ENCODE data around the gene S1PR5. TPM values are rescaled to one million over a fixed set of nuclear protein-coding genes. Genes with fewer than 3 reads are reported as not detected.

The S1PR5 gene
- polyA plus RNA-seq, 3 donors: 0.18 to 0.46 TPM; not detected in 1

DNA sequence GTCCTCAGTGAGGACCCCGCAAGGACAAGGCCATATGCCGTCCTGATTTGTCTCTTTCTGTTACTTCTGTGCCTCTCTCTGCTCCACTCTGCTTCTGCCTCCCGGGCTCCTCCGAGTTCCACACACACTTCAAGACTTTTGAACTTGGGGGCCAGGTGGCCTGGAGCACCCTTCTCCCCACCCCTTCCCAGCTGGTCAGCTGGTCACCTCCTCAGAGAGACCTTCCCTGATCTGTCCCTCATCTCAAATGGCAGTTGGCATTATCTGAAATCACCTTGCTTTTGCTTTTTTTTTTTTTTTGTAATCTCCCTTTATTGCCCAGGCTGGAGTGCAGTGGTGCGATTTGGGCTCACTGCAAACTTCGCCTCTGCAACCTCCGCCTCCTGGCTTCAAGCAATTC lies 2.2 kb upstream of the S1PR5 start:
- TF ChIP-seq, protein P1, sequence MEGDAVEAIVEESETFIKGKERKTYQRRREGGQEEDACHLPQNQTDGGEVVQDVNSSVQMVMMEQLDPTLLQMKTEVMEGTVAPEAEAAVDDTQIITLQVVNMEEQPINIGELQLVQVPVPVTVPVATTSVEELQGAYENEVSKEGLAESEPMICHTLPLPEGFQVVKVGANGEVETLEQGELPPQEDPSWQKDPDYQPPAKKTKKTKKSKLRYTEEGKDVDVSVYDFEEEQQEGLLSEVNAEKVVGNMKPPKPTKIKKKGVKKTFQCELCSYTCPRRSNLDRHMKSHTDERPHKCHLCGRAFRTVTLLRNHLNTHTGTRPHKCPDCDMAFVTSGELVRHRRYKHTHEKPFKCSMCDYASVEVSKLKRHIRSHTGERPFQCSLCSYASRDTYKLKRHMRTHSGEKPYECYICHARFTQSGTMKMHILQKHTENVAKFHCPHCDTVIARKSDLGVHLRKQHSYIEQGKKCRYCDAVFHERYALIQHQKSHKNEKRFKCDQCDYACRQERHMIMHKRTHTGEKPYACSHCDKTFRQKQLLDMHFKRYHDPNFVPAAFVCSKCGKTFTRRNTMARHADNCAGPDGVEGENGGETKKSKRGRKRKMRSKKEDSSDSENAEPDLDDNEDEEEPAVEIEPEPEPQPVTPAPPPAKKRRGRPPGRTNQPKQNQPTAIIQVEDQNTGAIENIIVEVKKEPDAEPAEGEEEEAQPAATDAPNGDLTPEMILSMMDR (IDR thresholded peaks at IDR 0.05): no peak
- Mint-ChIP-seq H3K27ac (peak overlapping the region in 1 of 7 donors; percentile 16), H3K4me1 (peaks cover 25% of the 10 kb centered on the region), H3K27me3 (ENCODE audit: low read depth in 3 of 3) (peaks cover 54 to 71% (median 66%) of the 10 kb centered on the region in 3 donors), H3K36me3 (peaks cover 0 to 12% of the 10 kb centered on the region in 2 donors), H3K4me3 (peak overlapping the region in 1 of 2 donors; percentile 86), H3K9me3 (peaks cover 0 to 18% (median 9%) of the 10 kb centered on the region in 7 donors)
- peaks cover 16 to 25% of the 10 kb centered on the region in 2 donors for H3K4me1 ChIP-seq (ENCODE audit: control insufficient read depth in 1 of 2, insufficient read depth in 2 of 2, low read length in 2 of 2)
- H3K4me2 ChIP-seq (replicated peaks; ENCODE audit: extremely low read depth, low read length, poor library complexity, severe bottlenecking): no peak overlapping the region
- WGBS (ENCODE audit: insufficient coverage): 88% methylated on average over 7 of the region's 7 CpGs
- no peaks in the 10 kb centered on the region for H4K20me1 ChIP-seq (ENCODE audit: insufficient read depth, low read length)
- DNase-seq: no peak
- intact Hi-C loops (cut with micrococcal nuclease): no loop called here
- H3K4me3 ChIP-seq (replicated peaks in 1 of 3; ENCODE audit: low read depth in 2 of 3, low read length in 3 of 3): no peak overlapping the region
- H3K79me2 ChIP-seq (ENCODE audit: insufficient read depth, low read length): no peaks in the 10 kb centered on the region
- no peak overlapping the region for H3K9ac ChIP-seq (ENCODE audit: insufficient read depth, low read length, poor library complexity, severe bottlenecking)
- H3K36me3 ChIP-seq (replicated peaks in 1 of 2; ENCODE audit: control insufficient read depth in 1 of 2, insufficient read depth in 2 of 2, low read length in 2 of 2): no peaks in the 10 kb centered on the region
- no peak overlapping the region for H2AFZ ChIP-seq (ENCODE audit: insufficient read depth, low read depth, low read length, poor library complexity, severe bottlenecking)
- peaks cover 0 to 32% of the 10 kb centered on the region in 2 donors for H3K9me3 ChIP-seq (replicated peaks in 1 of 2; ENCODE audit: control insufficient read depth in 1 of 2, insufficient read depth in 1 of 2, low read length in 2 of 2)
- peaks cover 37 to 62% of the 10 kb centered on the region in 2 donors for H3K27me3 ChIP-seq (ENCODE audit: control insufficient read depth in 2 of 2, insufficient read depth in 2 of 2, low read length in 2 of 2)
- H3K27ac ChIP-seq (ENCODE audit: low read depth in 1 of 2, low read length in 2 of 2): no peak overlapping the region

DNA sequence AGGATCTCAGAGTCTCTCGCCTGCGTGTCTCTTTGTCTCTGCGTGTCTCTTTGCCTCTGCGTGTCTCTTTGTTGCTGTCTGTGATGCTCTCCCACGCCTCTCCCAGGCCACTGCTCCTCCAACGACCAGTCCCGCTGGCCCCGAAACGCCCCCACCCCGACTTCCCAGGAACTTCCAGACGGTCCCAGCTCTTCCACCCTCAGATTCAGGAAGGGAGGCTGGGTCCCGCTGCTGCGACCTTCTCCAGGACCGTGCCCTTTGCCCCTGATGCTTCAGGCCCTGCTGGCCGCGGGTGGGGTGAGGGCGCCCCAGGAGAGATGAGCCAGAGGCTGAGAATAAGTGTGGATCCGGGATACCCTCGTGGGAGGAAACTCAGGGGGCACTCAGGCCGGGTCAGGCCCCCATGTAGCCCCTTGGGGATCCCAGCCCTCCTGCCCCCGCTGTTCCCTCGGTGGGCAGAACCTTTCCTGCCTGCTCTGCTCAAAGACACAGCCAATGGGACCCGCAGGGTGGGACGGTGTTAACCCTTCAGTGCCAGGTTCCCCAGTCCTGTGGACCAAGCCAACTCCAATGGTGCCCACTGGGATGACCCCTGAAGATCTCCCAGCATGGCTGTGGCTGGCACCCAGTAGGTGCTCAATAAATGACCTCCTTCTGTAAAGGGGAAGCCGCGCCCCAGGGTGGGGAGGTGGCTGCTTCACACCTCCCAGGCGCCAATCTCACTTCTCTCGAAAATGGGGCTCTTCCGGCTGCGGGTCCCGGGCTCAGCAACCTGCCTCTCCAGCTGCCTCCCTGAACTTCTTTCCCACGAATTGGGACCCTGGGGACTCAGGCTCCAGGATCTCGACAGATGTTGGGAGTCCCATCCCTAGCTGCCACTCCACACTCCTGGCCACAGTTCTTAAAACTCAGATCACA lies 1.5 kb upstream of the S1PR5 start:
- peaks cover 59 to 78% (median 69%) of the 10 kb centered on the region in 3 donors for H3K27me3 Mint-ChIP-seq (ENCODE audit: low read depth in 3 of 3)
- intact Hi-C loops (cut with micrococcal nuclease): no loop called here
- Histone ChIP-seq H3K27me3 (ENCODE audit: control insufficient read depth in 2 of 2, insufficient read depth in 2 of 2, low read length in 2 of 2) (peaks cover 40 to 69% of the 10 kb centered on the region in 2 donors), H3K4me1 (ENCODE audit: control insufficient read depth in 1 of 2, insufficient read depth in 2 of 2, low read length in 2 of 2) (peaks cover 16 to 32% of the 10 kb centered on the region in 2 donors), H3K79me2 (ENCODE audit: insufficient read depth, low read length) (no peaks in the 10 kb centered on the region), H3K9ac (ENCODE audit: insufficient read depth, low read length, poor library complexity, severe bottlenecking) (no peak overlapping the region), H4K20me1 (ENCODE audit: insufficient read depth, low read length) (no peaks in the 10 kb centered on the region), H2AFZ (ENCODE audit: insufficient read depth, low read depth, low read length, poor library complexity, severe bottlenecking) (no peak overlapping the region), H3K4me3 (replicated peaks in 1 of 3; ENCODE audit: low read depth in 2 of 3, low read length in 3 of 3) (no peak overlapping the region), H3K36me3 (replicated peaks in 1 of 2; ENCODE audit: control insufficient read depth in 1 of 2, insufficient read depth in 2 of 2, low read length in 2 of 2) (no peaks in the 10 kb centered on the region), H3K27ac (ENCODE audit: low read depth in 1 of 2, low read length in 2 of 2) (no peak overlapping the region), H3K9me3 (replicated peaks in 1 of 2; ENCODE audit: control insufficient read depth in 1 of 2, insufficient read depth in 1 of 2, low read length in 2 of 2) (peaks cover 0 to 40% of the 10 kb centered on the region in 2 donors), H3K4me2 (replicated peaks; ENCODE audit: extremely low read depth, low read length, poor library complexity, severe bottlenecking) (peak overlapping the region; percentile 46)
- peaks cover 0 to 14% of the 10 kb centered on the region in 2 donors for H3K36me3 Mint-ChIP-seq
- H3K4me1 Mint-ChIP-seq: peaks cover 27% of the 10 kb centered on the region
- no peak for DNase-seq
- H3K4me3 Mint-ChIP-seq: peak overlapping the region; percentile 55 to 86
- 11% methylated on average over 30 of the region's 33 CpGs for WGBS (ENCODE audit: insufficient coverage)
- H3K27ac Mint-ChIP-seq: peak overlapping the region in 1 of 7 donors; percentile 52
- TF ChIP-seq, protein P1 (IDR thresholded peaks at IDR 0.05): no peak
- H3K9me3 Mint-ChIP-seq: peaks cover 0 to 18% (median 10%) of the 10 kb centered on the region in 7 donors

All from CD14-positive monocyte (primary cell).